ENCODE measurements around the gene ADISSP. TPM values are rescaled to one million over a fixed set of nuclear protein-coding genes. Genes with fewer than 3 reads are reported as not detected.

The ADISSP gene
- total RNA-seq, 4 donors from 2014 or later, result 3.0 to 19.9 (median 16.3) TPM

DNA sequence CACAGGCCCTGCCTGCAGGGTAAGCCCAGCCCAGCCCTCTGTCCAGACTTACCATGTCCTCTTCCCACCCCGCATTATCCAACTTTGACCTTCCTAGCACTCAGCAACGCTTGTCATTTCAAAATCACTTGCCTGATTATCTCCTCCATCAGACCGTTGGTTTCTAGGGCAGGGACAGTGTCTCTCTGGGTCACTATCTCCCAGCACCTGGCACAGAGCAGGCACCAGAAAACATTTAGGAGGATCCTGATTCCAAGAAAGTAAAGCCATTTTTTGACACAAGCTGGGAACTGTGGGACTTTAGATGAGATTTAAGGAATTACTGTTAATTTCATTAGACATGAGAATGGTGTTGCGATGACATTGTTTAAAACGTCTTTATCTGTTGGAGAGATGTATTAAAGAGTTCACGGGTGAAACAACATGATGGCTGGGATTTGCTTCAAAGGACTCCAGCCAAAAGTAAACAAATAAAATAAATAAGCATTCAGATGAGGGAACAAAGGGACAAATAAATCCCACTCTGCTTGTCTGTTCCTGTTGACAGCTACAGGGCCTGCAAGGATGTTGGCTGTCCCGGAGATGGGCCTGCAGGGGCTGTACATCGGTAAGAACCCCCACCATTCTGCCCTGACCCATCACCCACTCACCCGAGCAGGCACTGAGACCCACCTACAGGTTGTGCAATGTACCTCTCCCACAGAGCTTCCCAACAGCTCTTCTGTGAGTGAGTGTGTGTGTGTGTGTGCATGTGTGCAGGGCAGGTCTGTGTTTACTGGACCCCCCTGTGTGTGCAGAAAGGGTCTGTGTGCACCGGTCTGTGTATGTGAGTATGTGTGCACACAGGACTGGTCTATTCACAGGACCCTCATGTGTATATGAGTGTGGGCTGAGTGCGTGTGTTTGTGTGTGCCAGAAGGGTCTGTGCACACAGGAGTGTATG lies 29.2 kb downstream of the ADISSP start:
- DNase-seq, result no peak
- WGBS, 2 donors (ENCODE audit: low coverage in 1 of 2), result 62 to 63% methylated on average over 5 to 11 of the region's 11 CpGs
- Histone ChIP-seq H3K4me1 (peaks cover 0 to 13% (median 8%) of the 10 kb centered on the region in 4 donors), H3K4me3 (no peak overlapping the region), H3K9me3 (no peaks in the 10 kb centered on the region), H3K27ac (no peak overlapping the region), H3K36me3 (no peaks in the 10 kb centered on the region), H3K27me3 (peaks cover 4% of the 10 kb centered on the region)
- in situ Hi-C loops (cut with MboI; ENCODE audit: low pct_ligation_motif_present in 1 of 4, low pct_unique_long_range_greater_than_20kb in 1 of 4, low sequenced_read_pairs in 3 of 4), result no loop called here
- intact Hi-C loops (cut with DNase I; ENCODE audit: low total_unique reads), result no loop called here
- no peak for TF ChIP-seq EP300 (IDR thresholded peaks at IDR 0.05; ENCODE audit: low read depth)
- TF ChIP-seq, protein P1, sequence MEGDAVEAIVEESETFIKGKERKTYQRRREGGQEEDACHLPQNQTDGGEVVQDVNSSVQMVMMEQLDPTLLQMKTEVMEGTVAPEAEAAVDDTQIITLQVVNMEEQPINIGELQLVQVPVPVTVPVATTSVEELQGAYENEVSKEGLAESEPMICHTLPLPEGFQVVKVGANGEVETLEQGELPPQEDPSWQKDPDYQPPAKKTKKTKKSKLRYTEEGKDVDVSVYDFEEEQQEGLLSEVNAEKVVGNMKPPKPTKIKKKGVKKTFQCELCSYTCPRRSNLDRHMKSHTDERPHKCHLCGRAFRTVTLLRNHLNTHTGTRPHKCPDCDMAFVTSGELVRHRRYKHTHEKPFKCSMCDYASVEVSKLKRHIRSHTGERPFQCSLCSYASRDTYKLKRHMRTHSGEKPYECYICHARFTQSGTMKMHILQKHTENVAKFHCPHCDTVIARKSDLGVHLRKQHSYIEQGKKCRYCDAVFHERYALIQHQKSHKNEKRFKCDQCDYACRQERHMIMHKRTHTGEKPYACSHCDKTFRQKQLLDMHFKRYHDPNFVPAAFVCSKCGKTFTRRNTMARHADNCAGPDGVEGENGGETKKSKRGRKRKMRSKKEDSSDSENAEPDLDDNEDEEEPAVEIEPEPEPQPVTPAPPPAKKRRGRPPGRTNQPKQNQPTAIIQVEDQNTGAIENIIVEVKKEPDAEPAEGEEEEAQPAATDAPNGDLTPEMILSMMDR (IDR thresholded peaks at IDR 0.05), result no peak
- TF ChIP-seq POLR2A (IDR thresholded peaks at IDR 0.05), result no peak
- TF ChIP-seq POLR2AphosphoS5 (IDR thresholded peaks at IDR 0.05), result no peak

DNA sequence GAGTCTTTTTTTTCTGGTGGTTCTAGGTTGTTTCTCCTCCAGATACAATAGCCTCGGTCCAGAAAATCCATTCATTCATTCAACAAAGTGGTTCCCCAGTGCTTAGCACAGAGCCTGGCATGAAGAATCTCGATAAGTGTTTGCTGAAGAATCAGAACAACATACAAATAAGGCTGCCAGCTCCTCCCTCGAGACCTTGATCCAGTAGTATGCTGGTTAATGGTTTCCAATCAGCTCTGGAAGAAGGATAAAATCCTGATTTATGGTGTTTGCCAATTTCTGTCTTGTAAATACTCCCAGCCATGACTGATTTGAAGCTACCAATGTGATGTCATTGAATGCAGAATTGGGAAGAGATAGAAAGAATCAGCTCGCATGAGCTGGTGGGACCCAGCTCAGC lies 31.8 kb downstream of the ADISSP start:
- Histone ChIP-seq H3K9me3 (no peaks in the 10 kb centered on the region), H3K4me3 (no peak overlapping the region), H3K36me3 (no peaks in the 10 kb centered on the region), H3K27ac (no peak overlapping the region), H3K4me1 (peaks cover 0 to 13% (median 8%) of the 10 kb centered on the region in 4 donors), H3K27me3 (peaks cover 26% of the 10 kb centered on the region)
- no peak for DNase-seq
- WGBS, 2 donors (ENCODE audit: low coverage in 1 of 2), result 48% methylated on average over 4 of the region's 4 CpGs; no CpG with 5 or more reads in 1 of the 2 donors
- intact Hi-C loops (cut with DNase I; ENCODE audit: low total_unique reads), result no loop called here
- in situ Hi-C loops (cut with MboI; ENCODE audit: low pct_ligation_motif_present in 1 of 4, low pct_unique_long_range_greater_than_20kb in 1 of 4, low sequenced_read_pairs in 3 of 4), result no loop called here
- TF ChIP-seq POLR2AphosphoS5 (IDR thresholded peaks at IDR 0.05) (no peak), POLR2A (IDR thresholded peaks at IDR 0.05) (no peak), EP300 (IDR thresholded peaks at IDR 0.05; ENCODE audit: low read depth) (no peak)
- TF ChIP-seq, protein P1 (IDR thresholded peaks at IDR 0.05), result no peak

DNA sequence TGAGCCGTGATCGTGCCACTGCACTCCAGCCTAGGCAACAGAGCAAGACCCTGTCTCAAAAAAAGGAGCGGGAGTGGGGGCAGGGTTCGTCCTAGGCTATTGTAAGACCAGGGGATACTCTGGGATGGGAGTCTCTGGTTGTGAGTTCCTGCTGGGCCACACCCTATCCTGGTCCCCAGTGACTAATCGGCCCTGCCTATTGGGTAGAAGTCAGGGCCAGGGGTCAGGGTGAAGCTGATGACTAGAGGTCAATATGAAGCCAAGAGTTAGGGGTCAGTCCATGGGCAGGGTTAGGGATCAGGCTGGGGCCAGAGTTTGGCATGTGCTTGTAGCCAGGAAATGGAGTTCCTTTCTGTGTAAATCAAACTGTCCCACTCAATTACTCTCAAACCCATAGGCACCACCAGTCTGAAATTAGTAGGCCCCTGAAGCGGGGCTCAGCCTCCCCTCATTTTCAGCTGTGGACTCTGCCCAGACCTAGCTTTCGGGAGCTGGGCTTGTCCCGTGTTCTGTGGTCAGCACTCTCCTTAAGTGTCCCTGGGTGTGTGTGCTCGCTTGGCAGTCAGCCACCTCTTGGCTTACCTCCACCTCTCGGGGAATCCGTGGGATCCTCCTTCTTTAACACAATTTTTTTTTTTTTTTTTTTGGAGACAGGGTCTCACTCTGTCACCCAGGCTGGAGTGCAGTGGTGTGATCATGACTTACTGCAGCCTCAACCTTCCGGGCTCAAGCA lies 33.3 kb downstream of the ADISSP start:
- in situ Hi-C loops (cut with MboI; ENCODE audit: low pct_ligation_motif_present in 1 of 4, low pct_unique_long_range_greater_than_20kb in 1 of 4, low sequenced_read_pairs in 3 of 4), result no loop called here

More for the DNA sequence above, 33.3 kb downstream of the ADISSP start:
- Histone ChIP-seq H3K4me3 (no peak overlapping the region), H3K9me3 (no peaks in the 10 kb centered on the region), H3K27ac (peak overlapping the region in 3 of 4 donors; percentile 11 to 38 (median 31)), H3K36me3 (no peaks in the 10 kb centered on the region), H3K27me3 (peaks cover 26% of the 10 kb centered on the region), H3K4me1 (peaks cover 0 to 13% (median 8%) of the 10 kb centered on the region in 4 donors)
- intact Hi-C loops (cut with DNase I; ENCODE audit: low total_unique reads), result no loop called here
- DNase-seq, result peak; percentile 46
- WGBS, 2 donors (ENCODE audit: low coverage in 1 of 2), result 0 to 57% methylated on average over 1 to 12 of the region's 12 CpGs
- TF ChIP-seq, protein P1 (IDR thresholded peaks at IDR 0.05), result no peak
- no peak for TF ChIP-seq EP300 (IDR thresholded peaks at IDR 0.05; ENCODE audit: low read depth)
- no peak for TF ChIP-seq POLR2A (IDR thresholded peaks at IDR 0.05)
- TF ChIP-seq POLR2AphosphoS5 (IDR thresholded peaks at IDR 0.05), result no peak
